Measurements from ENCODE around the gene RPL13A. TPM values are rescaled to one million over a fixed set of nuclear protein-coding genes. Genes with fewer than 3 reads are reported as not detected.

RPL13A gene
- total and polyA plus RNA-seq, 9 of the 15 experiments (the other 6 are each of a cell fraction or from before 2014, with no cell fraction given) = 1,744 to 5,482 (median 2,949) TPM

DNA sequence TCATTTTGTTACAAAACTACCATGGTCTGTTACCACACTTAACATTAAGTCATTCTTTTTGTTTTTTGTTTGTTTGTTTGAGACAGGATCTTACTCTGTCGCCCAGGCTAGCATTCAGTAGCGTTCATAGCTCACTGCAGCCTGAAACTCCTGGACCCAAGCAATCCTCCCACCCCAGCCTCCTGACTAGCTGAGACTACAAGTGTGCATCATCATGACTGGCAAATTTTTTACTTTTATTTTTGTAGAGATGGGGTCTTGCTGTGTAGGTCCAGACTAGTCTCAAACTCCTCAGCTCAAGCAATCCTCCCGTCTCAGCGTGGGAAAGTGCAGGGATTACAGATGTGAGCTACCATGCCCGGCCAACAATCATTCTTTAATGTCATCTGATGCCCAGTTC, 31.1 kb upstream of the RPL13A start:
- FAIRE-seq = no peak
- BruUV-seq (replicated peaks) = no TSS peak
- CTCF ChIA-PET (ENCODE audit: low intra/inter-chr PET ratio) = no interaction called here
- TF ChIP-seq ZNF75A (CRISPR knock-in tag; IDR thresholded peaks at IDR 0.05) (no peak), ZNF274 (IDR thresholded peaks at IDR 0.05; ENCODE audit: borderline replicate concordance, low read depth, low read length) (no peak), NONO (IDR thresholded peaks at IDR 0.05; ENCODE audit: low read depth in 2 of 2, low read length in 1 of 2) (no peak), ESRRB (CRISPR knock-in tag; IDR thresholded peaks at IDR 0.05; ENCODE audit: borderline replicate concordance) (no peak), NCOA1 (IDR thresholded peaks at IDR 0.05; ENCODE audit: low read depth) (no peak), SRSF3 (IDR thresholded peaks at IDR 0.05; ENCODE audit: insufficient read depth, low read length) (no peak), MAFF (IDR thresholded peaks at IDR 0.05; ENCODE audit: low read length) (peak; percentile 20; the same call in 1 of the 2 replicates), IFI16 (CRISPR knock-in tag; IDR thresholded peaks at IDR 0.05) (no peak), CHD4 (IDR thresholded peaks at IDR 0.05; ENCODE audit: insufficient read depth, insufficient replicate concordance, low read depth, low read length, poor library complexity, severe bottlenecking) (no peak), SP2 (IDR thresholded peaks at IDR 0.05; ENCODE audit: extremely low read depth, low read depth, low read length, poor library complexity, severe bottlenecking) (no peak), ZNF121 (CRISPR knock-in tag; conservative IDR thresholded peaks at IDR 0.05) (peak; percentile 71; the same call in 1 of the 2 replicates), RFX5 (IDR thresholded peaks at IDR 0.05; ENCODE audit: low read depth, low read length) (no peak), TCF7 (IDR thresholded peaks at IDR 0.05; ENCODE audit: borderline replicate concordance) (no peak), U2AF1 (optimal IDR thresholded peaks at IDR 0.05; ENCODE audit: low read depth, low read length) (no peak), ZNF232 (CRISPR knock-in tag; IDR thresholded peaks at IDR 0.05) (no peak), NCOA2 (IDR thresholded peaks at IDR 0.05; ENCODE audit: partially characterized antibody in 2 of 2) (no peak)
- TF ChIP-seq, protein P1, sequence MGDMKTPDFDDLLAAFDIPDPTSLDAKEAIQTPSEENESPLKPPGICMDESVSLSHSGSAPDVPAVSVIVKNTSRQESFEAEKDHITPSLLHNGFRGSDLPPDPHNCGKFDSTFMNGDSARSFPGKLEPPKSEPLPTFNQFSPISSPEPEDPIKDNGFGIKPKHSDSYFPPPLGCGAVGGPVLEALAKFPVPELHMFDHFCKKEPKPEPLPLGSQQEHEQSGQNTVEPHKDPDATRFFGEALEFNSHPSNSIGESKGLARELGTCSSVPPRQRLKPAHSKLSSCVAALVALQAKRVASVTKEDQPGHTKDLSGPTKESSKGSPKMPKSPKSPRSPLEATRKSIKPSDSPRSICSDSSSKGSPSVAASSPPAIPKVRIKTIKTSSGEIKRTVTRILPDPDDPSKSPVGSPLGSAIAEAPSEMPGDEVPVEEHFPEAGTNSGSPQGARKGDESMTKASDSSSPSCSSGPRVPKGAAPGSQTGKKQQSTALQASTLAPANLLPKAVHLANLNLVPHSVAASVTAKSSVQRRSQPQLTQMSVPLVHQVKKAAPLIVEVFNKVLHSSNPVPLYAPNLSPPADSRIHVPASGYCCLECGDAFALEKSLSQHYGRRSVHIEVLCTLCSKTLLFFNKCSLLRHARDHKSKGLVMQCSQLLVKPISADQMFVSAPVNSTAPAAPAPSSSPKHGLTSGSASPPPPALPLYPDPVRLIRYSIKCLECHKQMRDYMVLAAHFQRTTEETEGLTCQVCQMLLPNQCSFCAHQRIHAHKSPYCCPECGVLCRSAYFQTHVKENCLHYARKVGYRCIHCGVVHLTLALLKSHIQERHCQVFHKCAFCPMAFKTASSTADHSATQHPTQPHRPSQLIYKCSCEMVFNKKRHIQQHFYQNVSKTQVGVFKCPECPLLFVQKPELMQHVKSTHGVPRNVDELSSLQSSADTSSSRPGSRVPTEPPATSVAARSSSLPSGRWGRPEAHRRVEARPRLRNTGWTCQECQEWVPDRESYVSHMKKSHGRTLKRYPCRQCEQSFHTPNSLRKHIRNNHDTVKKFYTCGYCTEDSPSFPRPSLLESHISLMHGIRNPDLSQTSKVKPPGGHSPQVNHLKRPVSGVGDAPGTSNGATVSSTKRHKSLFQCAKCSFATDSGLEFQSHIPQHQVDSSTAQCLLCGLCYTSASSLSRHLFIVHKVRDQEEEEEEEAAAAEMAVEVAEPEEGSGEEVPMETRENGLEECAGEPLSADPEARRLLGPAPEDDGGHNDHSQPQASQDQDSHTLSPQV (IDR thresholded peaks at IDR 0.05) = 0 out of 2 replicates have a peak, but pooled peaks have one; percentile 22
- TF ChIP-seq, protein P2, sequence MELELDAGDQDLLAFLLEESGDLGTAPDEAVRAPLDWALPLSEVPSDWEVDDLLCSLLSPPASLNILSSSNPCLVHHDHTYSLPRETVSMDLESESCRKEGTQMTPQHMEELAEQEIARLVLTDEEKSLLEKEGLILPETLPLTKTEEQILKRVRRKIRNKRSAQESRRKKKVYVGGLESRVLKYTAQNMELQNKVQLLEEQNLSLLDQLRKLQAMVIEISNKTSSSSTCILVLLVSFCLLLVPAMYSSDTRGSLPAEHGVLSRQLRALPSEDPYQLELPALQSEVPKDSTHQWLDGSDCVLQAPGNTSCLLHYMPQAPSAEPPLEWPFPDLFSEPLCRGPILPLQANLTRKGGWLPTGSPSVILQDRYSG (tag; conservative IDR thresholded peaks at IDR 0.05; ENCODE audit: low read depth) = no peak

More for the DNA sequence above, 31.1 kb upstream of the RPL13A start:
- no peak for DNase-seq (ENCODE audit: extremely low read depth in 1 of 4, low spot score in 3 of 4)
- no peak overlapping the region for H3K4me3 ChIP-seq
- H3K27me3 ChIP-seq (ENCODE audit: control insufficient read depth in 2 of 2, insufficient read depth in 2 of 2, low read length in 2 of 2) = no peaks in the 10 kb centered on the region
- ATAC-seq = no peak
- peaks cover 2 to 32% of the 10 kb centered on the region in 2 experiments; a peak in 4 of 5 replicates for H3K4me1 ChIP-seq (replicated peaks in 1 of 2; ENCODE audit: control insufficient read depth in 2 of 2, insufficient read depth in 2 of 2, low read length in 2 of 2)
- H3K4me2 ChIP-seq (ENCODE audit: insufficient read depth, low read length) = no peak overlapping the region
- in situ Hi-C loops (cut with MboI) (no loop called here), intact Hi-C loops (cut with micrococcal nuclease) (no loop called here)
- H4K20me1 ChIP-seq (replicated peaks; ENCODE audit: control insufficient read depth, insufficient read depth, low read length) = no peaks in the 10 kb centered on the region
- H3K36me3 ChIP-seq (ENCODE audit: control insufficient read depth, insufficient read depth, low read length) = peaks cover 43% of the 10 kb centered on the region; the same call in 2 of the 3 replicates
- 0 out of 4 replicates have a peak overlapping the region, but pooled peaks of 1 of the 2 experiments have one; percentile 4 for H3K9ac ChIP-seq (ENCODE audit: insufficient read depth in 1 of 2, low read depth in 2 of 2, low read length in 2 of 2)
- 88% methylated on average over 4 of the region's 5 CpGs for WGBS (ENCODE audit: insufficient coverage, low coverage, missing lambda C conversion rate)
- POLR2A ChIA-PET = interaction anchor here (0.6 to 1.5 kb wide), 3 partner anchors 9 to 395 kb away, joined by 3 to 4 read pairs (median 3); no protein-coding TSS in a partner anchor
- H3K79me2 ChIP-seq (ENCODE audit: control insufficient read depth, insufficient read depth, low read length) = peaks cover 34% of the 10 kb centered on the region
- no peak overlapping the region for H2AFZ ChIP-seq (ENCODE audit: low read depth, low read length)
- H3K9me3 ChIP-seq (replicated peaks; ENCODE audit: control insufficient read depth, insufficient read depth, low read depth, low read length) = no peaks in the 10 kb centered on the region
- H3K9me1 ChIP-seq (ENCODE audit: control insufficient read depth, insufficient read depth, low read length) = no peaks in the 10 kb centered on the region
- peak overlapping the region; percentile 26; the same call in 2 of the 3 replicates for H3K27ac ChIP-seq (ENCODE audit: extremely low read depth, low read depth, low read length)
